ENCODE data around the gene PDXDC1.
"Not testable (repeated sequence)": the region's sequence is repeated elsewhere in the genome, so short reads cannot be mapped to it uniquely, and the experiment has no call there.

Gene PDXDC1

DNA sequence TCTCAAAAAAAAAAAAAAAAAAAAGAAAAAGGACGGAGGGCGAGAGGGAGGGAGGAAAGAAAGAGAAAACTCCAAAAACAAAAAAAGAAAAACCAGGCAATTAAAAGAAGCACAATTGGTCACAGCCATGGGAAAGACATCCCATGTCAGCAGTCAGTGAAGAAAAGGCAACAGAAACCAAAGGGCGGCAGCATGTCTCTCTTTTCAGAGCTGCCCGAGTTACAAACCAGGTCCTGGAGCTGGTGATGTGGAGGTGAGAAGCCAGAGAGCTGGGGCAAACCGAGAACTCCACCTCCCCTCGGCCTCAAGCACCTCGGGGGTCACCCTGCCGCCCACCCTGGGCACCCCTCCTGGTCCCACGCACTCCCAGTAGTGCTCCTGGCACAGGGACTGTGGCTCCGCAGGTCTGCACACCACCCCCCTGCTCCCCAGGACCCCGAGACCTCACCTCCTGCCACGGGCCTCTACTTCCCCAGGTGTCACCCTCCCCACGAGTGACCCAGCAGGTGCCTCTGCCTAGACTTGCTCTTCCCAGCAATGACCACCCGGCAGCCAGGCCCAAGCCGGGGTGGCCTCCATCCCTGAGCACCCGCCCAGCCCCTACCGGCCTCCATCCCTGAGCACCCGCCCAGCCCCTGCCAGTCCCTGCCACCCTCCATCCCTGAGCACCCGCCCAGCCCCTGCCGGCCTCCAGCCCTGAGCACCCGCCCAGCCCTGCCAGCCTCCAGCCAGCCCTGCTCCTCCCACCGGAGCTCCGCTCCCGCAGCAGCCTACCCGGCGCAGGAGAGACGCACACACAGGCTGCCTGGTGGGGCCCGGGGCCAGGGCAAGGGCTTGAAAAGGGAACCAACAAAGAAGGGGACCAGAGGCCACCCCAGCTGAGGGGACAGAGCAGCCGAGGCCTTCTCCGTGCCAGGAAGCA lies 165.9 kb downstream of the PDXDC1 start:
- DNase-seq, result not testable (repeated sequence)

DNA sequence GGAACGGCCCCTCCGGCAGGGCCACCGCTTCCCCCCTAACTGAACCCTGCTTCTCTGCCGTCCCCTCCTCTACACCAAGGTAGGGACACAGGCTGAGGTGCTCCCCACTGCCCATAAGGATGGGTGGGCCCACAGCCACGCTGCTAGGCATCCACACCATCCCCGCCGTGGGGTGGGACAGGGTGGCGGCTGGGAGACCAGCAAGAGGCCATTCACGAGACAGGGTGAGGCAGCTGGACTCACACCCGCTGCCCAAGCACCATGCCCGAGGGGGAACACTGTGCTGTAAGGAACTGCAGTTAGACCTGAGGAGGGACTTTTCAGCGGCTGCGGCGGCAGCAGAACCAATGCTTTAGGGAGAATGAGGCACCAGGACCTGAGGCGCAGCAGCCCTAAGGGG lies 166.8 kb downstream of the PDXDC1 start:
- DNase-seq, result no peak

DNA sequence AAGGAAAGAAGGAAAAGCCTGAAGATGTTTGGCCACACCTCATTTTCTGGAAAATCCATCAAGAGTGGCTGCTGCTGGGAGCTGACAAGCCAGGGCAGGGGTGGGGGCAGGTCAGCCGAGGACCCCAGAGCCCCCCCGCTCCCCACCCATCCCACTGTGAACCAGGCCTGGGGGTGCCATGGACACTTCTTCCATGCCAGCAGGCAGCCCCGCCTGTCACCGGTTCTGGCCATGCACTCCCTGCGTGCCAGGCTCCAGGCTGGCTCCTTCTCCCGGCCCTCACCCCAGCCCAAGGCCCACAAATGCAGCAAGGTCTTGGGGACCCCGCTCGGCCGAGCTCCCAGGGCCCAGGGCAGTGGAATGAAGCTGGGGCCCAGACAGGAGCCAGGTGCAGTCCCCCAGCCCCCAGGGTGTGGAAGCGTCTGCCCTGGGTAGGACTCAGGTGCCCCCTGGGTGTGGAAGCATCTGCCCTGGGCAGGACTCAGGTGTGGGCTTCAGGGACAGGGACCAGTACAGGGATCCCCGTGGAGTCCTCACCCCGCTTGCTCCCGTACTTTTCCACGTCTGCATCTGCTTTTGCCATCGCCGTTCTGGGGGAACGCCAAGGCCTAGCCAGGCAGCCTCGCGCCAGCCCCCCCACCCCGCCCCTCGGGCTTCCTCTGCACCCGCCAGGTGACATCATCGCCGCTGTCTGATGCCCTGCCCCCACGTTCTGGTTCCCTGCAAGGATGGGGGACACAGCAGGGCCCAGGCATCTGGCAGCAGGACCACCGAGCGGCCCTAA lies 167.5 kb downstream of the PDXDC1 start:
- not testable (repeated sequence) for DNase-seq

DNA sequence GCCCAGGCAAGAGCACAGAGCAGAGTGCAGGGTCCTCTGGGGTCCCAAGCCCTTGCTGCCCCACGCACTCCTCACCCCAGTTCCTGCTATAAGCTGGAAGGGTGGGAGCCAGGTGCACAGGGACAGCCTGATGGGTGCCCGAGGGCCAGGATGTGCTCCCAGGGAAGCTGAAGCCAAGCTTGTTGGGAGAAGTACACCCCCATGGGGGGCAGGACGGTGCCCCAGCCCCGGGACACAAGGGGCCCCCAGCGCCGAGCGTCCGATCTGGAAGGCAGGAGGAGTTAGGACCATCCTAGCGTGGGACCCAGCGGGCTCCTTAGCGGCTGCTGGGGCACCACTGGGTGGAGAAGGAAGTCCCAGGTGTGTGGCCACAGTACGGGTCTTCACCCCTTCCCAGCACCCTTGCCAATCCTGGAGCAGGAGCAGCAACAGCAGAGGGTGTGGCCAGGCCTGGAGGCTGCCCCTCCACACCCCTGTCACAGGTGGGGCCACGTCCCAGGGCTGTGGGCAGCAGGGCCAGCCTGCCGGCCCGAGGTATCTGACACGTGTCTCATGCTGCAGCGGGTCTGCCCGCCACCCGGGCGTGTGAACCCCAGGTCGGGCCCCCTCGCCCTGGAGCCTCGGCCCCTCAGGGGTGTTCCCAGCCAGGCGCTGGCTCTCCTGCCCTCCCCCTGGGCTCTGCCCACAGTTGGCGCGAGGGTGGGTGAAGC lies 168.2 kb downstream of the PDXDC1 start:
- not testable (repeated sequence) for DNase-seq

DNA sequence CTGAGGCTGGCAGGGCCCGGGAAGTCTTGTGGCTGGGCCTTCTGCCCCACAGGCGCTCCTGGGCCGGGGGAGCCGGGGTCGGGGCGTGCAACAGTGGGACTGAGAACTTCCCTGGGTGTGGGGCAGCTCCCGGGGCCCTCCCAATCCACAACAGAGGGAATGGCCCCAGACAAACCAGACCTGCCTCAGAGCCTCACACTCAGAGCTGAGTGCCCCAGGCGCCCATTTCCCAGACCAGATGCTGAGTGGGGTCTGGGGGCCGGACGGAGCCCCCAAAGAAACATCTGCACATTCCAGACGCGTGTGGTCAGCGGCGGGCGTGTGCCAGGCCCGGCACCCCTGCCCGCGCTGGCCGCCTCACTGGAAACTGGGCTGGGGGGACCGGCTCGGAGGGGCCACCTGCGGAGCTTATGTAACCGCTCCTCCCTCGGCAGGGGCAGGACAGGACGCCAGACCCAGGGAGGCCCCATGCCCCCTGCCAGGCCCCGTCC lies 168.8 kb downstream of the PDXDC1 start:
- not testable (repeated sequence) for DNase-seq

DNA sequence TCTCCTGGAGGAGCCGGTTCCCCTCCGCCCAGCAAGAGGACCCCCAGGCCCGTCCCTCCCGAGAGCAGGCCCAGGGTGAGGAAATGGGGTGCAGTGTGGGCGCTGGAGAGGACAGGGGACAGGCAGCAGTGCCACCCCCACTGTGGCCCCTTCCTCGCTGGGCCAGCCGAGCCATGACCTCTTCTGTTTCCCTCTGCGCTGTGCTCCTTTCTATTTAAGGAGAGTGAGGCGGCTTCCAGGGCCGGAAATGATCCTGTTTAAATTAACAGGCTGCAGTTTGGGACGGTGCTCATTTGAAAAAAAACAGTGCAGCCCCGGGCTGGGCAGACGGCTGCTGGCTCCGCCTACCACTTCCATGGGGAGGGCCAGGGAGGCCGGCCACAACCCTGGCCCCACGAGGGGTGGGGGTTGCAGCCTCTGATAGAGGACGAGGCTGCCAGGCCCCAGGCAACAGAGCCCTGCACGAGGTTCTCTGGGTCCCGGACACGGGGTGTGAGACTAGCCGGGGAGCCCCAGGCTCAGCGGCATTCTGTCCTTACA lies 169.3 kb downstream of the PDXDC1 start:
- not testable (repeated sequence) for DNase-seq

DNA sequence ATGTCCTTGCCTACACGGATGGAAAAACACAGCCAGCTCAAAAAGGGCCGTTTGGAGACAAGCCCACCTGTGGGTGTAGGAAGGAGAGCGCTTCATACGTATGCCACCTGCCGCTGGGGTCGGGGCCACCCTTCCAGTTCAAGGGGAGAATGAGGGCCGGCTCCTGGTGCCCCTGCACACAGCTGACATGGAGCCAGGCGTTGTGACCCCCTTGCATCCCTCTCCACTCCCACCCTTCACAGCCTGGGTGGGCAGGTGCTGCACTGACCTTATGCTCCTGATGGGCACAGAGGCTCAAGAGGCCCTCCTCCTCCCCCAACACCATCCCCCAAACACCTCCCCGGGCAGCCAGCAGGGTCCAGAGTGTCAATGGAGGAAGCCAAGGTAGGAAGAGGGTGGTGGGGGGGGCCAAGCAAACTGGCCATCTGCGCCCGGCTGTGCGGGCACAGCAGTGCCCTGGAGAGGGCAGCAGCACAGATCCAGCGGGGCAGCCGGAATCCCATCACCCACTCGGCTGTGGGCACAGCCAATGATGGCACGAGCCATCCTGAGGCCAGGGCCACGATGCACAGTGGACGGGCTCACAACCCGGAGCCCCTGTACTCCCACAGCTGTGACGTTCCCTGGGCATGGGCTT lies 170.1 kb downstream of the PDXDC1 start:
- DNase-seq, result not testable (repeated sequence)

DNA sequence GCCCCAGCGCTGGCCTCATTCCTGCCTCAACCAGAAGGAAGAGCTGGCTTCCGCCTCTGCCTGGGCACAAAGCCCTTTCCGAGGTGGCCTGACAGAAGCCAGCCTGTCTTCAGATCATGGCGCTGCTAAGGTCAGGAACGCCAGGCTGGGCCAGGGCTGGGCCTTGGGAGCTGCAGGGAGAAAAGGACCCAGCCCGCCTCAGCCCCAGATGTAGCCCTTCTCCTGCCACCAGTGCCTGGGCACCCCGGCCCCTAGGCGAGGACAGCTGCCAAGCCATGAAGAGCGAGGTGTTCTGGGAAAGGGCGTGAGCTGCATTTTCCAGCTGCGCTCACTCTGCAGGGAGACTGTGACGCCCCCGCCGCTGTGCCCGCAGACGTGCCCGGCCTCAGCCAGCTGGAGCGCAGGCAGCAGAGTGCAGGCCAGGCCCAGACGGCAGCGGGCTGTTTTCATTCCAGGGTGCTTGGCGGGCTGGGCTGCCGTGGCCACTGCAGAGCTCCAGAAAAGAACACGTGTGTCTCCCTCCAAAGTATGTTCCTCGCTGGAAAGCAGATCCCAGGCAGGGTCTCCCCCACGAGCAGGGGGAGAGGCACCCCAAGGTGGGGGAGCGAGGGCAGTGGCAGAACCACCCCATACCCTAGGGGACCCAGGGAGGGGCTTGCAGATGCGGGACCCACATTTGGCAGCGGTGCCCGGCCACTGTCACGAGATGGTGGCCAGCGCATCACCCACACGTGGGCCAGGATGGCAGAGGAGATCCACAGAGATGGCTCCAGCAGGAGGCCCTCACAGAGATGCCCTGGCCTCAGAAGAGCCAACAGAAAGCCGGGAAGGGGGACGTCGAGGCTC lies 170.8 kb downstream of the PDXDC1 start:
- DNase-seq, result not testable (repeated sequence)

DNA sequence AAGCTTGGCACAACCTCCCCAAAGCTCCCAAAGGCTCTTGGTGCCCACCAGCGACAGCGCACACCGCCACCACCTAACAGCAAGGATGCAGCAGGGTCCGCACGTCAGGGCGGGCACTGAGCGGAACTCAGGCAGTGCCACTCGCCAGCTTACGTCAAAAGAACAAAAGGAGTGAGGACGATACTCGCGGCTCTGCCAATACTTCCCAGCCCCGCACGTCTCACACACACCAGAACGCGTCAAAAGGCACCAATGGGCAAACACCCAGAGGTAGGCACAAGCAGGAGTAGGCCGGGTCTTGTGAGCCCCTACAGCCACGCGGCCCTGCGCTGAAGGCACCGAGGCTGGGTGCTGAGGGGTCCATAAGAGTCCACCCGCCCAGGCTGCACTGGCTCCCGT lies 171.4 kb downstream of the PDXDC1 start:
- not testable (repeated sequence) for DNase-seq

DNA sequence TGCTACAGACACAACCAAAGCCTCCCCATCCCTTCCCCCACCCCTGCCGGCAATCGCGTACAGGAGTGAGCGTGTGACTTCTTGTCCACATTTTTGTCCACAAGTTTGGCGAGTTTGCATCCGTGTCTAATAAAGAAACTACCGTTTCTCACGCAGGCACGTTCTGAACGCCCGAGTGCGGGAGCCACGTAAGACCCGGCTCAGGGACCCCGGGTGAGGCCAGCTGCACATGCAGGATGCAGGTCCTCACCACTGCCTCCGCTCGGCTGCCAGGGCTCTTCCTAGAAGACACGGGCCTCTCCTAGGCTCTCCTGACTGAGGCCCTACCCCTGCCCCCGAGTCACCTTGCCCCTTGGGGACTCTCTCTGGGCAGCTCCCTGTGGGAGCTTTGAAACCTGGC lies 174.0 kb downstream of the PDXDC1 start:
- not testable (repeated sequence) for DNase-seq

DNA sequence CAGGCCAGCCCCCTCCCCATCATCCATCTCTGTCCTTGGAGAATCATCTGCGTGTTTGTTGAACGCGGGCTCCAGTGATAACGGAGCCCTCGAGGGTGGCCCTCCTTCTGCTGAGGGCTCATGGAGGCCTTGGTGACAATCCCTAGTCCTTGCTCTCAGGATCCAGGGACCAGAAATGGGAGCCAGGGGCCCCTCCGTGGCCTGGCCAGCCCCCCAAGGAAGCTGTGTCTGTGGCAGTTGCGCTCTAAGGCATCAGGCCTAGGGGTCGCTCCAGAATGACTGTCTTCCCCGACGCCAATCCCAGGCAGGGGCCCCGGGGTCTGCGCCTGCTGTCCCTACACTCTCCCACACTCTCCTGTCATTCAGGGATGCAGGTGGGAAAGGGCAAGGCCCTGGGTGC lies 174.4 kb downstream of the PDXDC1 start:
- not testable (repeated sequence) for DNase-seq

DNA sequence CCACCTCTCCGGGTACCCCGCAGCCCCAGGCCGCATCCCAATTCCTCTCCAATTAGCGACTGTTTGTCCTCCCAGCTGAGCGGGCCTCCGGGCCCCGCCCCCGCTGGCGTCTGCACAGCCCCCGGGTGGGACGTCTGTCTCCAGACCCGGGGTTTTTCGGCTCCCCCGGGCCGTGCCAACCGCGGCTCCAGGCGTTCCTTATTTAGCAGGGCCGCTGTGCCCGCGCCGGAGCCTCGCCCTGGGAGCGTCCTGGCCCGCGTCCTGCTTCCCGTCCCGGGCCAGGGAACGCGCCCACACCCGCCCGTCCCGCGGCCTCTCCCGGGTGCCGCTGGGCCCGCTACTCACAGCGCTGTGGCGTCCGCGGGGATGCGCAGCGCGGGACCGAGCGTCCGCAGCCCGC lies 179.2 kb downstream of the PDXDC1 start:
- DNase-seq, result not testable (repeated sequence)

DNA sequence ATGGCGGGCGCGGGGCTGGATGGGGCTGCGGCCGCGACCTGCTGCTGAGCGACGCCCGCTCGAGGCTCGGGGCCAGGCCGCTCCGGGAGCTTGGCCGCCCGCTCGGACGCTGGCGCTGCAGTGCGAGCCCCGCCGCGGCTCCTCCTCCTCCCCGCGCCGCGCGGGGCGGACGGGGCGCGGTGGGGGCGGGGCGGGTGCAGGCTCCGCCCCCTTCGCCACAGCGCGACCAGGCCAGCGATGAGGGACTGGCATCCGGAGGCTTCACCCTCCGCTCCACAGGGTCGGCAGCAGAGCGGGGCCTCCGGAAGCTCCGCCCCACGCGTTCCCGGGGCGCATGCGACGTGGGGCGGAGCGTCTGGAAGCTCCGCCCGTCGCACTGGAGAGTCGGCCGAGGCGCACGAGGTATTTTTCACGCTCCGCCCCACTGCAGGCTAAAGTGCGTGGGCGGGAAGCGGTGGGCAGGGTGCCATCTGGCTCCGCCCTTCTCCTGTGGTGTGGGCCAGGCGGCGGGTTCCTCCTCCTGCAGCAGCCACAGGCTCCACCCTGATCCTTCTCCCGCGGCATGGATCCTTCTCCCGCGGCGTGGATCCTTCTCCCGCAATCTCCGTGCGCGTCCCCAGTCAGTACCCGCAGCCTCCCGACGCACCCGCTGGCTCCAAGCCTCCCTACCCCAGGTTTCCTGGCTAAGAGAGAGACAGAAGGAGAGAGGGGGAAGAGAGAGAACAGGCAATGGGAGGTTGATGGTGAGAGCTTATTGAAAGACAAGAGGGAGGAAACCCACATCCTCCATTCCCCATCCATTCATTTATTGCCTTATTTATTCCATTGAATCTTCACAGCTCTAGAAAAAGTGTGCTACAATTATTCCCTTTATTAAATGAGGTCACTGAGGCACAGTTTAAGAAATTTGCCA lies 180.1 kb downstream of the PDXDC1 start:
- peak; percentile 89 for DNase-seq

DNA sequence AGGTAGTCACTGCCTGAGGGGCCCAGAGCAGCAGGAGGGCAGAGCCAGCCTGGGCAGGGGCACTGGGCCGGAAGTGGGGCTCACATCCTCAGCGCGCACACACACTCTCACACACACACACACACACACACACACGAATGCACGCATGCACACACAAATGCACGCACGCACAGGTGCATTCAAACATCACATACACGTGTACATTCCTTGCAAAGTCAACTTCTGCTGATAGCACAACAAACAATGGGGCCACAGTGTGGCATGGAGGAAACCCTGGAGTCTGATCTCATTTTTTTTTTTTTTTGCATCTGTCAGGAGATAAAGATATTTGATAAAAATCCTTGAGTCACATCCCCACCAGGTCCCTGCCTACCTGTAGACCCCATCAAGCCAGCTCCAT lies 182.8 kb downstream of the PDXDC1 start:
- DNase-seq, result not testable (repeated sequence)

DNA sequence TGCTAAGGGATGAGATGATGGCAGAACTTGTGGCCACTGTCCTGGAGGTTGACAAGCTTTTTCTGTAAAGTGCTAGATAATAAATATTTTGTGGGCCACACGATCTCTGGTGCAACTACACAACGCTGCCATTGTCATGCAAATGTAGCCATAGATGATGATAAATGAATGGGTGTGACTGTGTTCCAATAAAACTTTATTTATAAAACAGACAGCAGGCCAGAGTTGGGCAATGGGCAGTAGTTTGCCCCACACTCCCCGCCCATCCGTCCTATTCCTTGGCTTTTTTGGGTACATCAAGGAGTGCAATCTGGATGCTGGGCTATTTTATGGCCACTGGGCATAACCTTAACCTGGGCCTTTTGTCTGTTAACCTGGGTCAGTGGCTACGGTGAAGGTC lies 184.8 kb downstream of the PDXDC1 start:
- DNase-seq, result not testable (repeated sequence)

DNA sequence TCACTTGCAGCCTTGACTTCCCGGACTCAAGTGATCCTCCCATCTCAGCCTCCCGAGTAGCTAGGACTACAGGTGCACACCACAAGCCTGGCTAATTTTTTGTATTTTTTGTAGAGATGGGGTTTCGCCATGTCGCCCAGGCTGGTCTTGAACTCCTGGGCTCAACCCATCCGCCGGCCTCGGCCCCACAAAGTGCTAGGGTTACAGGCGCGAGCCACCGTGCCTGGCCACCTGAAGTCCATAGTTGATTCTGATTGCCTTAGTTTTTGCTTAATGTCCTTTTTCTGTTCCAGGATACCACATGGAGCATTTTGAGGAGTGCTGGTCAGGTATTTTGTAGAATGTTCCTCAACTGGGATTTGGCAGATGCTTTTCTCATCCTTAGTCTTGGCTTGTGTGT lies 185.7 kb downstream of the PDXDC1 start:
- DNase-seq, result not testable (repeated sequence)

DNA sequence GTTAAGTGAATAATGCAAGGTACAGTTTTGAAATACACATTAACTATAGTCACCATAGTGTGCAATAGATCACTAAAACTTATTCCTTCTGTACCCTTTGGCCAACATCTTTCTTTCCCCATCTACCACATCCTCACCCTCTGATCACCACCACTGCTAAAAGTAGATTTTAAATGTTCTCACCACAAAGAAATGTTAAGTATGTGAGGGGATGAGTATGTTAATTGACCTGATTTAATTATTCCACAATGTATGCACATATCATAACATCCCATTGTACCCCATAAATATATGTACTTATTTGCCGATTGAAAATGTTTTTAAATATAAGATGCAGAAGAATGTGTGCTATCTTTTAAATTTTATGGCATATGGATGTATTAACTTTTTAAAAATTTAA lies 188.2 kb downstream of the PDXDC1 start:
- not testable (repeated sequence) for DNase-seq

DNA sequence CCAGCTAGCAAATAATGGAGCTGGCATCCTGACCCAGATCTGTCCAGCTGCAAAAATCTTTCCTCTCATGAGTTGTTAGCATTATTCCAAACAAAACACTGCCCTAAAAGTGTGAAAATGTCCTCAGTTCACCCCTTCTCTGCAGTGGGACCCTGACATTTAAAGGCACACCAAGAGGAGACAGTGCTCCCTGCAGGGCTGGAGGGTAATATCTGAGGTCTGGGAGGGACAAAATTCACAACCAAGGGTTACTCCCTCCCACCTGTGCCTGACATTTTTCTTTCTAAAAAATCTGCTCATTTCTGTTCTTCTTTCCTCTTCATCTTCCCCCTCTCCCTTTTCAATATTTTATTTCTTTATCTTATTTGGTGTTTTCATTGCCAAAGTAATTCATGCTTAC lies 191.4 kb downstream of the PDXDC1 start:
- DNase-seq, result not testable (repeated sequence)

DNA sequence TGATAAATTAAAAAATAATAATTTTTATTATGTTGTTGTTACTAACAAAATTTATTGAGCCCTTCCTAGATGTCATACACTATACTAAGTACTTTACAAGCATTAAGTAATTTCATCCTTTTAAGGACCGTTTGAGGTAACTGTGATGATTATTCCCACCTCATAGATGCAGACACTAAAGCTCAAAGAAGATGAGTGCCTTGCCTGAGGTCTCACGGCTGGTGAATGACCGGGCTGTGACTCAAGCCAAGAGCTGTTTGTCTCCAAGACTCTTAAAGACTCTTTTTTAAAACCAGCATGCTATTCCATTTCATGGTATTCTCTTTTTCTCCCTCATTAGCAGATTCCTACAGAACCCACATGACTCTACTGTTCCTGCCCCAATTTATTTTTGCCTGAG lies 193.5 kb downstream of the PDXDC1 start:
- DNase-seq, result not testable (repeated sequence)

Measured in NCI-H774 (cell line).